NCI-H2227 (cell line): Measurements from ENCODE around the gene ZNRF3.
"Not testable (repeated sequence)": the region's sequence is repeated elsewhere in the genome, so short reads cannot be mapped to it uniquely, and the experiment has no call there.

Experiments used
- DNase-seq: peaks from one replicate; lab custom pipeline; 2025; ENCODE audit not compliant: unreplicated experiment; lab: John Stamatoyannopoulos, UW

ZNRF3 gene

GRCh38 chr22:29080106-29080975 lies 197.0 kb downstream of the ZNRF3 start:
- peak; percentile 32 for DNase-seq

- DNase-seq = no peak
Observed at GRCh38 chr22:29081517-29082236, 198.3 kb downstream of the ZNRF3 start.

GRCh38 chr22:29082826-29083545 lies 199.6 kb downstream of the ZNRF3 start:
- no peak for DNase-seq

- not testable (repeated sequence) for DNase-seq
Observed at GRCh38 chr22:29083576-29083932, 200.2 kb downstream of the ZNRF3 start.

GRCh38 chr22:29083933-29084591 lies 200.7 kb downstream of the ZNRF3 start:
- no peak for DNase-seq

GRCh38 chr22:29087012-29087411 lies 203.6 kb downstream of the ZNRF3 start:
- no peak for DNase-seq

- DNase-seq = no peak
Observed at GRCh38 chr22:29088809-29089208, 205.4 kb downstream of the ZNRF3 start.

- DNase-seq = no peak
Observed at GRCh38 chr22:29089507-29089906, 206.1 kb downstream of the ZNRF3 start.

GRCh38 chr22:29090039-29090438 lies 206.7 kb downstream of the ZNRF3 start:
- no peak for DNase-seq

GRCh38 chr22:29092243-29092642 lies 208.9 kb downstream of the ZNRF3 start:
- no peak for DNase-seq

- no peak for DNase-seq
Observed at GRCh38 chr22:29093030-29093429, 209.7 kb downstream of the ZNRF3 start.

- no peak for DNase-seq
Observed at GRCh38 chr22:29093501-29094300, 210.3 kb downstream of the ZNRF3 start.

- no peak for DNase-seq
Observed at GRCh38 chr22:29095459-29095858, 212.1 kb downstream of the ZNRF3 start.

GRCh38 chr22:29096736-29097669 lies 213.6 kb downstream of the ZNRF3 start:
- no peak for DNase-seq

- no peak for DNase-seq
Observed at GRCh38 chr22:29098296-29098695, 214.9 kb downstream of the ZNRF3 start.

- no peak for DNase-seq
Observed at GRCh38 chr22:29102300-29102699, 218.9 kb downstream of the ZNRF3 start.

GRCh38 chr22:29103121-29103520 lies 219.7 kb downstream of the ZNRF3 start:
- no peak for DNase-seq

- no peak for DNase-seq
Observed at GRCh38 chr22:29105468-29105867, 222.1 kb downstream of the ZNRF3 start.

- DNase-seq = no peak
Observed at GRCh38 chr22:29106839-29107238, 223.5 kb downstream of the ZNRF3 start.
